Endodermal cell (in vitro differentiated cells): ENCODE results near the gene CD40. TPM values are rescaled to one million over a fixed set of nuclear protein-coding genes. Genes with fewer than 3 reads are reported as not detected.
A peak's percentile ranks its signal among the peaks of the same experiment; 100 is the strongest.

Experiments
- DNase-seq: peaks from one replicate; pipeline ENCODE4 v3.0.0-alpha.2; 2017
- H3K27ac ChIP-seq: 2 replicates; pipeline ENCODE4 v1.5.1; 2013; ENCODE audit warnings: mild to moderate bottlenecking, low read depth, low read length, moderate library complexity
- H3K27me3 ChIP-seq: 2 replicates; pipeline ENCODE4 v1.6.1; 2013; ENCODE audit warnings: mild to moderate bottlenecking, low read length, moderate library complexity; ENCODE audit not compliant: insufficient read depth, control insufficient read depth, poor library complexity, severe bottlenecking
- H3K36me3 ChIP-seq: 2 replicates; pipeline ENCODE4 v1.7.0; 2013; ENCODE audit warnings: mild to moderate bottlenecking, low read length, moderate library complexity; ENCODE audit not compliant: control insufficient read depth, insufficient read depth
- H3K4me1 ChIP-seq: one replicate; pipeline ENCODE4 v1.7.0; 2013; ENCODE audit warnings: low read length; ENCODE audit not compliant: control insufficient read depth, insufficient read depth
- H3K4me3 ChIP-seq: 2 replicates; pipeline ENCODE4 v1.5.1; 2013; ENCODE audit warnings: mild to moderate bottlenecking, low read length, moderate library complexity
- H3K9ac ChIP-seq: 2 replicates; pipeline ENCODE4 v1.6.1; 2013; ENCODE audit warnings: mild to moderate bottlenecking, low read length, moderate library complexity; ENCODE audit not compliant: poor library complexity, severe bottlenecking; ENCODE audit errors: extremely low read depth
- H3K9me3 ChIP-seq: 2 replicates; pipeline ENCODE4 v1.6.1; 2013; ENCODE audit warnings: mild to moderate bottlenecking, low read length, moderate library complexity; ENCODE audit not compliant: control insufficient read depth
- H3K27ac Mint-ChIP-seq: 2 replicates; pipeline ENCODE4 v1.8.0; 2020; ENCODE audit warnings: mixed read lengths
- H3K27me3 Mint-ChIP-seq: 2 replicates; pipeline ENCODE4 v1.8.0; 2021; ENCODE audit warnings: mild to moderate bottlenecking, mixed read lengths; ENCODE audit not compliant: insufficient read depth
- H3K36me3 Mint-ChIP-seq: 2 replicates; pipeline ENCODE4 v1.8.0; 2020; ENCODE audit warnings: low read depth, mixed read lengths
- H3K4me1 Mint-ChIP-seq: 2 replicates; pipeline ENCODE4 v1.8.0; 2020; ENCODE audit warnings: mixed read lengths
- H3K4me3 Mint-ChIP-seq: 2 replicates; pipeline ENCODE4 v1.8.0; 2020; ENCODE audit warnings: mild to moderate bottlenecking, moderate library complexity, mixed read lengths
- H3K9me3 Mint-ChIP-seq: 2 replicates; pipeline ENCODE4 v1.8.0; 2020; ENCODE audit warnings: mild to moderate bottlenecking, mixed read lengths
- CTCF ChIP-seq: fragments of 200-600 bp; sonication (generic); conservative IDR thresholded peaks from 2 replicates; pipeline ENCODE4 v1.5.0; 2021; ENCODE audit warnings: antibody characterized with exemption, mild to moderate bottlenecking
- WGBS, 2 experiments: methylation state at CpG; one replicate each; pipeline versions ENCODE4 v1.1.5 to v1.1.7; 2013; ENCODE audit warnings: missing lambda C conversion rate in 2 of 2, mixed read lengths in 1 of 2; ENCODE audit not compliant: insufficient coverage in 1 of 2, insufficient read length in 1 of 2; 5-methylcytosine and 5-hydroxymethylcytosine counted together
- total RNA-seq, 2 donors: library from RNA; stranded (reverse); fragmentation: NEBNext Ultra II Directional in 1 of 2; extraction: Animal tissue kit (Norgen Biotek cat#: 25700) in 1 of 2; gene quantifications; 2 replicates in 1 of 2; 3 replicates in 1 of 2; pipeline ENCODE4 v1.2.1, GENCODE V29; 2021

Gene CD40
- total RNA-seq, 2 donors from 2014 or later, result 9.0 to 16.4 TPM

DNA sequence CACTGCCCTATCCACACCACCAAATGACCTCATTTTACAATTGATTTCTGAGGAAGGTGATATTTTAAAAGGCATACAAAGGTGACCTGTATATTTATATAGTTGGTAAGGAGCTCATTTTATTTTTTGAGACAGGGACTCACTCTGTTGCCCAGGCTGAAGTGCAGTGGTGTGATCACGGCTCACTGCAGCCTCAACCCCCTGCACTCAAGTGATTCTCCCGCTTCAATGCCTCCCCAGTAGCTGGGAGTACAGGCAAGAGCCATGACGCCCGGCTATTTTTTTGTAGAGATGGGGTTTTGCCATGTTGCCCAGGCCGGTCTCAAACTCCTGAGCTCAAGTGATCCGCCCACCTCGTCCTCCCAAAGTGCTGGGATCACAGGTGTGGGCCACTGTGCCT lies 41.3 kb upstream of the CD40 start:
- Histone ChIP-seq H3K9me3 (no peaks in the 10 kb centered on the region), H3K9ac (no peak overlapping the region), H3K4me3 (no peak overlapping the region), H3K36me3 (peaks cover 40% of the 10 kb centered on the region), H3K27ac (no peak overlapping the region), H3K27me3 (no peaks in the 10 kb centered on the region), H3K4me1 (peaks cover 3% of the 10 kb centered on the region)
- 71 to 80% methylated on average over 4 to 7 of the region's 7 CpGs for WGBS, 2 experiments
- Mint-ChIP-seq H3K36me3 (peaks cover 23% of the 10 kb centered on the region), H3K4me1 (peaks cover 52% of the 10 kb centered on the region), H3K27me3 (no peaks in the 10 kb centered on the region), H3K27ac (no peak overlapping the region), H3K4me3 (no peak overlapping the region), H3K9me3 (no peaks in the 10 kb centered on the region)
- no peak for TF ChIP-seq CTCF
- DNase-seq, result peak; percentile 40

GRCh38 chr20:46077642-46078305 lies 40.3 kb upstream of the CD40 start:
- no peaks in the 10 kb centered on the region for H3K27me3 Mint-ChIP-seq
- Histone ChIP-seq H3K27ac (peak overlapping the region; percentile 15), H3K4me1 (peaks cover 3% of the 10 kb centered on the region), H3K36me3 (peaks cover 40% of the 10 kb centered on the region), H3K9ac (no peak overlapping the region), H3K4me3 (no peak overlapping the region), H3K9me3 (no peaks in the 10 kb centered on the region), H3K27me3 (no peaks in the 10 kb centered on the region)
- no peaks in the 10 kb centered on the region for H3K9me3 Mint-ChIP-seq
- H3K4me1 Mint-ChIP-seq, result peaks cover 59% of the 10 kb centered on the region
- 92 to 94% methylated on average over 6 to 8 of the region's 8 CpGs for WGBS, 2 experiments
- peaks cover 23% of the 10 kb centered on the region for H3K36me3 Mint-ChIP-seq
- no peak overlapping the region for H3K4me3 Mint-ChIP-seq
- DNase-seq, result no peak
- H3K27ac Mint-ChIP-seq, result no peak overlapping the region
- no peak for TF ChIP-seq CTCF

DNA sequence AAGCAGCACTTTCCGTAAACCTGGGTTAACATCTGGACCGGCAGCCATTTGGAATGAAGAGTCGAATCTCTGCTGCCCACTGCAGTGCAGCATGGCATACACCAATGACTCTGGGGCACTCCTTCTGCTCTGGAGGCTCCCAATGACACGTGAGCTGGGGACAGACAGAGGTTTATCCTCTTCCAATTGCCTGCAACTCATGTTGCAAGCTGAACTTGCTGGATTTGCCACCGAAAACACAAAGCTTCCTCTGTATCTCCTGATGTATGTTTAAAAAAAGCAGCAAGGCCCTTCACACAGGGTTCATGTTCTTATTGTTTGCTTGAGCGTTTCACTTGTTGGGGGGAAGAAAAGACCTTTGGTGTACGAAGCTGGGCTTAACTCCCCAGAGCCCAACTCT lies 39.2 kb upstream of the CD40 start:
- Histone ChIP-seq H3K4me1 (peaks cover 6% of the 10 kb centered on the region), H3K36me3 (peaks cover 40% of the 10 kb centered on the region), H3K4me3 (no peak overlapping the region), H3K27ac (no peak overlapping the region), H3K9me3 (no peaks in the 10 kb centered on the region), H3K9ac (no peak overlapping the region), H3K27me3 (no peaks in the 10 kb centered on the region)
- Mint-ChIP-seq H3K9me3 (no peaks in the 10 kb centered on the region), H3K27me3 (no peaks in the 10 kb centered on the region), H3K4me1 (peaks cover 65% of the 10 kb centered on the region), H3K27ac (no peak overlapping the region), H3K4me3 (no peak overlapping the region), H3K36me3 (peaks cover 23% of the 10 kb centered on the region)
- 88 to 93% methylated on average over 5 to 7 of the region's 7 CpGs for WGBS, 2 experiments
- DNase-seq, result no peak
- TF ChIP-seq CTCF, result no peak
